Testis (tissue), 2 donors: ENCODE measurements around the gene CARD10.

Experiments used
- CTCF ChIP-seq, 3 experiments: fragments of 450-650 bp in 2 of 3; fragments of 200-600 bp in 1 of 3; sonication (generic) in 1 of 3; IDR thresholded peaks; one replicate each; pipeline ENCODE4 v1.5.1; 2016 to 2019; ENCODE audit warnings: antibody characterized with exemption in 3 of 3, mild to moderate bottlenecking in 2 of 3, moderate library complexity in 1 of 3
- POLR2A ChIP-seq: fragments of 450-650 bp; IDR thresholded peaks from one replicate; pipeline ENCODE4 v1.6.1; 2017; ENCODE audit warnings: antibody characterized with exemption, mild to moderate bottlenecking, moderate library complexity

GRCh38 chr22:37479196-37479595, 40.0 kb downstream of the CARD10 start:
- TF ChIP-seq POLR2A (no peak), CTCF (IDR thresholded peaks at IDR 0.05) (no peak)
